Large intestine (tissue), 12 donors: ENCODE measurements around the gene PLPP7. TPM values are rescaled to one million over a fixed set of nuclear protein-coding genes. Genes with fewer than 3 reads are reported as not detected.
"Not testable (repeated sequence)": the region's sequence is repeated elsewhere in the genome, so short reads cannot be mapped to it uniquely, and the experiment has no call there.

ENCODE experiments used
- DNase-seq, 2 donors: peaks; one replicate each; pipeline versions ENCODE4 v3.0.0 to v3.0.0-alpha.2; 2013
- H3K27ac ChIP-seq: one replicate; pipeline ENCODE4 v1.5.1; 2013; ENCODE audit warnings: low read length
- H3K27me3 ChIP-seq: 2 replicates; pipeline ENCODE4 v1.6.1; 2013; ENCODE audit warnings: low read length; ENCODE audit not compliant: control insufficient read depth, insufficient read depth
- H3K36me3 ChIP-seq: 2 replicates; pipeline ENCODE4 v1.6.1; 2013; ENCODE audit warnings: low read length; ENCODE audit not compliant: control insufficient read depth, insufficient read depth
- H3K4me1 ChIP-seq: one replicate; pipeline ENCODE4 v1.6.1; 2013; ENCODE audit warnings: low read length; ENCODE audit not compliant: control insufficient read depth, insufficient read depth
- H3K4me3 ChIP-seq: one replicate; pipeline ENCODE4 v1.5.1; 2013; ENCODE audit warnings: low read length
- H3K9me3 ChIP-seq: one replicate; pipeline ENCODE4 v1.6.1; 2013; ENCODE audit warnings: mild to moderate bottlenecking, low read depth, low read length, moderate library complexity; ENCODE audit not compliant: control insufficient read depth
- WGBS: methylation state at CpG from one replicate; pipeline ENCODE4 v1.1.5; 2013; ENCODE audit warnings: low lambda C conversion rate; ENCODE audit not compliant: insufficient coverage; 5-methylcytosine and 5-hydroxymethylcytosine counted together
- long read RNA-seq, 11 donors: transcript quantifications; one replicate each; lab custom pipeline, GENCODE V29; 2026
- polyA plus RNA-seq: library from polyadenylated mRNA; unstranded; fragments of 120-200 nt; gene quantifications from one replicate; pipeline ENCODE4 v1.2.1, GENCODE V29; 2013

Gene PLPP7
- 1.1 TPM for polyA plus RNA-seq
- long read RNA-seq, donor 1 = 0 reads
- long read RNA-seq, donor 2, partial matches to known transcripts = 0 of 1 reads
- long read RNA-seq, donor 2, other reads (novel, unspliced or antisense) = 0 of 1 reads
- long read RNA-seq, donor 3 = 0 reads
- long read RNA-seq, donor 4 = 0 reads
- long read RNA-seq, donor 5 = 0 reads
- long read RNA-seq, donor 6, partial matches to known transcripts = 0 of 1 reads
- long read RNA-seq, donor 6, other reads (novel, unspliced or antisense) = 0 of 1 reads
- long read RNA-seq, donor 7 = 0 reads
- long read RNA-seq, donor 8, partial matches to known transcripts = 0 of 1 reads
- long read RNA-seq, donor 8, other reads (novel, unspliced or antisense) = 0 of 1 reads
- long read RNA-seq, donor 9, partial matches to known transcripts = 0 of 3 reads
- long read RNA-seq, donor 9, other reads (novel, unspliced or antisense) = 0 of 3 reads
- long read RNA-seq, donor 10, partial matches to known transcripts = 0 of 1 reads
- long read RNA-seq, donor 10, other reads (novel, unspliced or antisense) = 0 of 1 reads
- long read RNA-seq, donor 11, partial matches to known transcripts = 0 of 1 reads
- long read RNA-seq, donor 11, other reads (novel, unspliced or antisense) = 0 of 1 reads

DNA sequence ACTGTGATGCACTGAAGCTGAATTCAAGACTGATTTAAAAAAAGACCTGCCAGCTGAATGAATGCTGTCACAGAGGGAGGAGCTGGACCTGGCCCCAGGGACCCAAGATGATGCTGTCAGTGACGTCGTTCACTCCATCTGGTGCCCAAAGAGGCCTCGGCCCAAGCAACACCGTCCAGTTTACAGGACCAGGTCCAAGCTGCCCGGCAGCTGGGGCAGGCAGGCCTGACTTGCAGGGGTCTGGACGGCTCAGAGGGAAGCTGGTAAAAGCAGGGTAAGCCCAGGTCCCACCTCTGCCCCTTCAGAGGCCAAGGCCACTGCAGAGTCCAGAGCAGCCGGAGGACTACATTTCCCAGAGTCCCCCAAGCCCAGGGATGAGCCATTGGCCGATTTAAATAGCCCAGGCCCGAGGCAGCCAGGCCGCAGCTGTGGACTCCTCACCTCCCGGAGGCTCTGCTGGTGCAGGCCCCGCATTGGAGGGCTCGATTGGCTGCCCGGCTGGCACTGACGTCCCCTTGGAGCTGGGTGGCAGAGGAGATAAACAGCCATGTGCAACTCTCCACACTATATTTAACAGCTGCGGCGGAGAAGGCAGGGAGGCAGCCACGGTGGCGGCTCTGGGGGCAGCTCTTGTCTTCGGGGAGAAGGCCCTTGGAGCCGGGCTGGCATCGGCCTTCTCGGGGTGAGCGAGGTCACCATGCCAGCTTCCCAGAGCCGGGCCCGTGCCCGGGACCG lies at the start of gene PLPP7:
Gene PLPP7 (plus strand): TSS at position 423 of the 735 bp plus-strand sequence. CDS start 275 bp downstream, at position 698.
- no peak for DNase-seq
- H3K27ac ChIP-seq = peak within 1 kb of the TSS; percentile 53
- WGBS = no CpG with 5 or more reads among the region's 28 CpGs

DNA sequence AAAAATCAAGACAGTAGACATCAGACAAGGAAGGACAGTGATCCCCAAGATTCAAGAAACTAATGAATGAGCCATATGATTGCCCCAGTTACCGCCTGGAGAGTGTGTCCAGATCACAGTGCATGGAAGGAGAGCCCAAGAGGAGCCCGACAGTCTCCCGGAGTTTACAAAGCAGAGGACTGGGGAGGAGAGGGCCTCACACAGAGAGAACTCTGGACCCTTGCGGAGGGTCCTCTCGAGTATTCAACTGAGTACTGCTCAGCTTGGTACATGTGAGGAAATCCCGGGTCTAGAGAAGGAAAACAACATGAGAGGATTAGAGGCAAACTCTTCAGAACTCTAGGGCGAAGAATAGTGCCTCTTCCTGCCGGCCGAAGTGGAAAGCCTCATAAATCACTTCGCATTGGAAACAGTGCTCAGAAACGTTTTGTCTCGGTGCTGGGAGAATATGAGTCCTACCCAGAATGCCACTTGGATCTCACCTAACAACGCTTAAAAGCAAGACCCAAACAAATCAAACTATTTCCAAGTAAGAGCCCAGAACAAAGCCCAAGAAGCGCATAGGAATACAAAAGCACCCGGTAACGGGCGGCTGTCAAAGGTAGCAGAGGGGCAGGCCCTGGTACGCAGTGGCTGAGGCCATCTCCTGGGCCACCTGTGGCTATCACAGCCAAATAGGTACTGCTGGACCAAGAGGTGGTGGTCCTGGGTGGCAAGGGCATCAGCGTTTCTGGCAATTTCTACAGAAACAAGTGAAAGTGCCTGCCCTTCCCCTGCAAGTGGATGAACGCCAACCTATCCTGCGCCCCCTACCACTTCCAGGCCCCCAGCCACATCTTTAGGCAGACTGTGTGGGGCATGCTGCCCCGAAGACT lies 49.2 kb upstream of the PLPP7 start:
- WGBS = no CpG with 5 or more reads among the region's 22 CpGs
- Histone ChIP-seq H3K27ac (no peak overlapping the region), H3K27me3 (peaks cover 7% of the 10 kb centered on the region), H3K4me3 (no peak overlapping the region), H3K36me3 (peaks cover 10% of the 10 kb centered on the region), H3K9me3 (no peaks in the 10 kb centered on the region), H3K4me1 (peaks cover 17% of the 10 kb centered on the region)
- no peak for DNase-seq

More for the DNA sequence above, at the start of gene PLPP7:
- Histone ChIP-seq H3K4me1 (no peaks in the 10 kb centered on the region), H3K27me3 (no peaks in the 10 kb centered on the region), H3K9me3 (no peaks in the 10 kb centered on the region), H3K36me3 (no peaks in the 10 kb centered on the region), H3K4me3 (peak within 1 kb of the TSS; percentile 23)

- not testable (repeated sequence) for H3K27ac ChIP-seq, H3K36me3 ChIP-seq, H3K4me3 ChIP-seq, H3K9me3 ChIP-seq, DNase-seq, H3K27me3 ChIP-seq, H3K4me1 ChIP-seq
- no CpG with 5 or more reads among the region's 5 CpGs for WGBS
Observed at GRCh38 chr9:131244331-131244730, 45.2 kb upstream of the PLPP7 start.

- DNase-seq = no peak
- 100% methylated on average over 2 of the region's 4 CpGs for WGBS
- Histone ChIP-seq H3K4me1 (no peaks in the 10 kb centered on the region), H3K36me3 (no peaks in the 10 kb centered on the region), H3K4me3 (no peak overlapping the region), H3K9me3 (no peaks in the 10 kb centered on the region), H3K27me3 (no peaks in the 10 kb centered on the region), H3K27ac (no peak overlapping the region)
Observed at GRCh38 chr9:131246618-131247017, 42.9 kb upstream of the PLPP7 start.

- Histone ChIP-seq H3K36me3 (no peaks in the 10 kb centered on the region), H3K9me3 (no peaks in the 10 kb centered on the region), H3K27me3 (no peaks in the 10 kb centered on the region), H3K4me3 (no peak overlapping the region), H3K27ac (no peak overlapping the region), H3K4me1 (no peaks in the 10 kb centered on the region)
- DNase-seq = no peak
- no CpG with 5 or more reads among the region's 23 CpGs for WGBS
Observed at GRCh38 chr9:131252120-131252519, 37.4 kb upstream of the PLPP7 start.

DNA sequence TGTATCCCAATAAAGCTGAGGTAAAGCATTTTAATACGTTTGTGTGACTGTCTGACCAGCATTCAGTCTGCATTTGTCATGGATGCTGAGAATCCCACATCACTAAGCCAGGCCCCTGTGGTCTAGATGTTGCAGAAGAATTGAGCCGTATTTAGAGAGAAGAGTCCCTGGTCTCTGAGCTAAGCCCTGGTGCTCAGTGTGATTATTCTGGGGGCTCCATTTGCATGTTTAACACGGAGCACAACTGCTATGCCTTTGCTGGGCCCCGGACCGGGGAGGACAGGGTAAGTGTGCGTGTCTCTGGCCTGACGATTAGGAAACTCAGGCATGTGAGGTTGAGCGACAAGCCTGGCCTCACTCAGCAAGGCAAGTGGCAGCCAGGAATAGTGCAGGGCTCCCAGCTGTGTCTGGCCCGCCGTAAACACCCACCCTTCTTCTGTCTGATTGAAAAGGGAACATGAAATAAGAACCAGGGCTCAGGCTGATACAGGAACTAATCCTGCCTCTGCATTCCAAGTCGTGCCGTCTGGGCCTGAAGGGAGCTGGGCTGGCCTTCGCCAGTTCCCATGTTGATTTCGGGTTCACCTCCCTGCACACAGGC lies 35.5 kb upstream of the PLPP7 start:
- no peak for DNase-seq
- H3K4me1 ChIP-seq = no peaks in the 10 kb centered on the region
- no peak overlapping the region for H3K4me3 ChIP-seq

GRCh38 chr9:131254626-131255025 lies 34.9 kb upstream of the PLPP7 start:
- WGBS = 100% methylated on average over 4 of the region's 14 CpGs
- H3K9me3 ChIP-seq = no peaks in the 10 kb centered on the region

More for the DNA sequence above, 35.5 kb upstream of the PLPP7 start:
- Histone ChIP-seq H3K9me3 (no peaks in the 10 kb centered on the region), H3K27me3 (no peaks in the 10 kb centered on the region), H3K36me3 (no peaks in the 10 kb centered on the region), H3K27ac (no peak overlapping the region)
- no CpG with 5 or more reads among the region's 14 CpGs for WGBS

GRCh38 chr9:131255676-131256197 lies 33.8 kb upstream of the PLPP7 start:
- Histone ChIP-seq H3K36me3 (no peaks in the 10 kb centered on the region), H3K27me3 (no peaks in the 10 kb centered on the region), H3K4me3 (no peak overlapping the region), H3K27ac (no peak overlapping the region), H3K4me1 (no peaks in the 10 kb centered on the region), H3K9me3 (no peaks in the 10 kb centered on the region)
- no peak for DNase-seq
- WGBS = 83% methylated on average over 1 of the region's 8 CpGs

More at GRCh38 chr9:131254626-131255025, 34.9 kb upstream of the PLPP7 start:
- no peak for DNase-seq
- Histone ChIP-seq H3K27me3 (no peaks in the 10 kb centered on the region), H3K36me3 (no peaks in the 10 kb centered on the region), H3K4me1 (no peaks in the 10 kb centered on the region), H3K4me3 (no peak overlapping the region), H3K27ac (no peak overlapping the region)

DNA sequence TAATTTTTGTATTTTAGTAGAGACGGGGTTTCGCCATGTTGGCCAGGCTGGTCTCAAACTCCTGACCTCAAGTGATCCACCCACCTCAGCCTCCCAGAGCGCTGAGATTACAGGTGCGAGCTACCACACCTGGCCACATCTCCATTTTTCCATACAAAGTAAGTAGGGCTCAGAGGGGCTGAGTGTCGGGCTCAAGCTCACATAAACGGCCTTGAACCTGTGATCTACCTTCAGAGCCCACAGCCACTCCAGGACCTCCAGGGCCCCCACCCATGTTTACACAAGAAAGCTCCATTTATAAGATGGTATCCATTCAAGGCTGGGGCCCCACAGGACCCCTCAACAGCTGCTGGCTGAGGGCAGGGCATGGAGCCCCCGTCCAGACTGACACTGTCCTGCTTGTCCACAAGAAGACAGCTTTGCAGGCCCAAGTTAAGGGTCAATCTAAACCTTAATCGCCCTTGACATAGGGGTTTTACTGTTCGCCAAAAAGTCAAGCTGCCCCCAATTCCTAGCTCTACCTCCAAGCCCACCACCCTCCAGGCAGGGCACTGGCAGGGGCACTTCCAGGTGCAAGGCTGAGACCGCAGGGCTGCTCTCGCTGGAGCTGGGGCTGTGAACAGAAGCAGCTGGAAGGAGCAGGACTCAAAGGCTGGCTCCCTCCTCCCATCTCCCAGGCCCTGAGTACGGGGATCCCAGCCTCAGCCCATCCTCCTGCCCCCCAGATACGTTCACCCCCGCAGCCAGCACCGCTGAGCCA lies 32.1 kb upstream of the PLPP7 start:
- no CpG with 5 or more reads among the region's 15 CpGs for WGBS
- DNase-seq = no peak
- Histone ChIP-seq H3K27ac (no peak overlapping the region), H3K9me3 (no peaks in the 10 kb centered on the region), H3K4me1 (no peaks in the 10 kb centered on the region), H3K36me3 (no peaks in the 10 kb centered on the region), H3K27me3 (no peaks in the 10 kb centered on the region), H3K4me3 (no peak overlapping the region)
